ENCODE data around the gene P3H2. TPM values are rescaled to one million over a fixed set of nuclear protein-coding genes. Genes with fewer than 3 reads are reported as not detected.
A peak's percentile ranks its signal among the peaks of the same experiment; 100 is the strongest.

Gene P3H2
- total RNA-seq, 1 donor from 2014 or later = 143 TPM

- no peak overlapping the region for H3K27ac Mint-ChIP-seq (ENCODE audit: unreplicated experiment)
- H3K4me1 Mint-ChIP-seq (ENCODE audit: unreplicated experiment) = peaks cover 27% of the 10 kb centered on the region
- no peaks in the 10 kb centered on the region for H3K27me3 Mint-ChIP-seq (ENCODE audit: unreplicated experiment)
- no peaks in the 10 kb centered on the region for H3K36me3 Mint-ChIP-seq (ENCODE audit: unreplicated experiment)
- TF ChIP-seq CTCF (IDR thresholded peaks at IDR 0.05) = no peak
- no peaks in the 10 kb centered on the region for H3K9me3 Mint-ChIP-seq (ENCODE audit: unreplicated experiment)
- no peak for DNase-seq (ENCODE audit: extremely low spot score, unreplicated experiment)
- H3K4me3 Mint-ChIP-seq (ENCODE audit: unreplicated experiment) = no peak overlapping the region
Observed at GRCh38 chr3:190125436-190126068, 4.9 kb upstream of the P3H2 start.

GRCh38 chr3:190124067-190124466 is 3.4 kb upstream of the P3H2 start:
- Mint-ChIP-seq H3K27ac (ENCODE audit: unreplicated experiment) (no peak overlapping the region), H3K4me1 (ENCODE audit: unreplicated experiment) (peaks cover 35% of the 10 kb centered on the region)
- TF ChIP-seq CTCF (IDR thresholded peaks at IDR 0.05) = no peak

GRCh38 chr3:190122198-190122771 is 1.6 kb upstream of the P3H2 start:
- no peaks in the 10 kb centered on the region for H3K36me3 Mint-ChIP-seq (ENCODE audit: unreplicated experiment)
- H3K4me3 Mint-ChIP-seq (ENCODE audit: unreplicated experiment) = peak overlapping the region; percentile 33
- DNase-seq (ENCODE audit: extremely low spot score, unreplicated experiment) = no peak
- H3K9me3 Mint-ChIP-seq (ENCODE audit: unreplicated experiment) = no peaks in the 10 kb centered on the region
- H3K4me1 Mint-ChIP-seq (ENCODE audit: unreplicated experiment) = peaks cover 51% of the 10 kb centered on the region
- no peaks in the 10 kb centered on the region for H3K27me3 Mint-ChIP-seq (ENCODE audit: unreplicated experiment)
- peak overlapping the region; percentile 75 for H3K27ac Mint-ChIP-seq (ENCODE audit: unreplicated experiment)
- no peak for TF ChIP-seq CTCF (IDR thresholded peaks at IDR 0.05)

More at GRCh38 chr3:190124067-190124466, 3.4 kb upstream of the P3H2 start:
- Mint-ChIP-seq H3K4me3 (ENCODE audit: unreplicated experiment) (no peak overlapping the region), H3K9me3 (ENCODE audit: unreplicated experiment) (no peaks in the 10 kb centered on the region), H3K36me3 (ENCODE audit: unreplicated experiment) (no peaks in the 10 kb centered on the region), H3K27me3 (ENCODE audit: unreplicated experiment) (no peaks in the 10 kb centered on the region)
- no peak for DNase-seq (ENCODE audit: extremely low spot score, unreplicated experiment)

GRCh38 chr3:190121383-190121782 is 686 bp upstream of the P3H2 start:
- DNase-seq (ENCODE audit: extremely low spot score, unreplicated experiment) = no peak
- Mint-ChIP-seq H3K27ac (ENCODE audit: unreplicated experiment) (peak overlapping the region; percentile 75), H3K36me3 (ENCODE audit: unreplicated experiment) (no peaks in the 10 kb centered on the region), H3K4me1 (ENCODE audit: unreplicated experiment) (peaks cover 60% of the 10 kb centered on the region), H3K9me3 (ENCODE audit: unreplicated experiment) (no peaks in the 10 kb centered on the region), H3K4me3 (ENCODE audit: unreplicated experiment) (peak overlapping the region; percentile 51), H3K27me3 (ENCODE audit: unreplicated experiment) (no peaks in the 10 kb centered on the region)
- no peak for TF ChIP-seq CTCF (IDR thresholded peaks at IDR 0.05)

- no peaks in the 10 kb centered on the region for H3K9me3 Mint-ChIP-seq (ENCODE audit: unreplicated experiment)
Observed at GRCh38 chr3:190121061-190121377, 322 bp upstream of the P3H2 start.

More at GRCh38 chr3:190121061-190121377, 322 bp upstream of the P3H2 start:
- peaks cover under 1% of the 10 kb centered on the region for H3K36me3 Mint-ChIP-seq (ENCODE audit: unreplicated experiment)
- H3K4me1 Mint-ChIP-seq (ENCODE audit: unreplicated experiment) = peaks cover 63% of the 10 kb centered on the region
- H3K4me3 Mint-ChIP-seq (ENCODE audit: unreplicated experiment) = peak overlapping the region; percentile 73
- H3K27ac Mint-ChIP-seq (ENCODE audit: unreplicated experiment) = peak overlapping the region; percentile 75
- DNase-seq (ENCODE audit: extremely low spot score, unreplicated experiment) = no peak
- no peaks in the 10 kb centered on the region for H3K27me3 Mint-ChIP-seq (ENCODE audit: unreplicated experiment)
- no peak for TF ChIP-seq CTCF (IDR thresholded peaks at IDR 0.05)
